ENCODE results near the gene KCNMA1. TPM values are rescaled to one million over a fixed set of nuclear protein-coding genes. Genes with fewer than 3 reads are reported as not detected.

KCNMA1 gene
- total and polyA plus RNA-seq, 10 of the 15 experiments (the other 5 are each of a cell fraction or from before 2014, with no cell fraction given): 8.5 to 77.0 (median 21.3) TPM

- no peak overlapping the region for H3K4me3 ChIP-seq
- RAD21 ChIA-PET (ENCODE audit: unreplicated experiment): no interaction called here
- TF ChIP-seq HCFC1 (IDR thresholded peaks at IDR 0.05; ENCODE audit: low read length) (no peak), TAF1 (IDR thresholded peaks at IDR 0.05; ENCODE audit: borderline replicate concordance, low read depth, low read length) (no peak), BCLAF1 (IDR thresholded peaks at IDR 0.05) (no peak), DPF2 (IDR thresholded peaks at IDR 0.05) (no peak), RUNX3 (IDR thresholded peaks at IDR 0.05; ENCODE audit: low read length) (no peak), NFYB (IDR thresholded peaks at IDR 0.05; ENCODE audit: insufficient read depth, low read depth, low read length) (no peak), HDGF (IDR thresholded peaks at IDR 0.05) (no peak)
- H3K27ac ChIP-seq (ENCODE audit: control insufficient read depth, insufficient read depth): no peak overlapping the region
- H3K27me3 ChIP-seq (replicated peaks in 1 of 2; ENCODE audit: control insufficient read depth in 2 of 2, insufficient read depth in 2 of 2, low read length in 1 of 2): no peaks in the 10 kb centered on the region
- H3K79me2 ChIP-seq (ENCODE audit: control insufficient read depth, insufficient read depth, low read length): no peaks in the 10 kb centered on the region
- no TSS peak for BruUV-seq (replicated peaks)
- H4K20me1 ChIP-seq (ENCODE audit: control insufficient read depth, insufficient read depth): no peaks in the 10 kb centered on the region; the same call in 1 of the 2 replicates
- POLR2A ChIA-PET: interaction anchor here (0.6 kb wide), 1 partner anchor 208 kb away, joined by 5 read pairs; no protein-coding TSS in a partner anchor
- intact Hi-C loops (cut with micrococcal nuclease; ENCODE audit: unreplicated experiment) (no loop called here), in situ Hi-C loops (cut with MboI) (no loop called here)
- CTCF ChIA-PET: no interaction called here
- WGBS (ENCODE audit: insufficient coverage, insufficient replicate concordance, low lambda C conversion rate, missing lambda C conversion rate): 57% methylated on average over 3 of the region's 3 CpGs
- FAIRE-seq: no peak
- no peaks in the 10 kb centered on the region for H3K4me1 ChIP-seq (ENCODE audit: control insufficient read depth, insufficient read depth, low read length)
- H3K36me3 ChIP-seq (ENCODE audit: control insufficient read depth in 2 of 2, insufficient read depth in 2 of 2, low read length in 1 of 2): no peaks in the 10 kb centered on the region
- DNase-seq (ENCODE audit: low read depth, low spot score): no peak
- H2AFZ ChIP-seq (ENCODE audit: control insufficient read depth, low read depth, low read length): no peak overlapping the region
- no peaks in the 10 kb centered on the region for H3K9me3 ChIP-seq (replicated peaks; ENCODE audit: control insufficient read depth, insufficient read depth, low read length)
- ATAC-seq: no peak
- no peak overlapping the region for H3K9ac ChIP-seq (ENCODE audit: control insufficient read depth, insufficient read depth, low read length)
- SMC1A ChIA-PET (ENCODE audit: uncharacterized antibody, unreplicated experiment): no interaction called here
- no peak overlapping the region for H3K4me2 ChIP-seq (ENCODE audit: control insufficient read depth, insufficient read depth)
These were observed 46.2 kb downstream of the KCNMA1 start for GRCh38 chr10:77591238-77591880.
